ENCODE data around the gene THSD1. TPM values are rescaled to one million over a fixed set of nuclear protein-coding genes. Genes with fewer than 3 reads are reported as not detected.

Gene THSD1
- total RNA-seq, 2 donors from 2014 or later = 2.7 to 4.1 TPM

DNA sequence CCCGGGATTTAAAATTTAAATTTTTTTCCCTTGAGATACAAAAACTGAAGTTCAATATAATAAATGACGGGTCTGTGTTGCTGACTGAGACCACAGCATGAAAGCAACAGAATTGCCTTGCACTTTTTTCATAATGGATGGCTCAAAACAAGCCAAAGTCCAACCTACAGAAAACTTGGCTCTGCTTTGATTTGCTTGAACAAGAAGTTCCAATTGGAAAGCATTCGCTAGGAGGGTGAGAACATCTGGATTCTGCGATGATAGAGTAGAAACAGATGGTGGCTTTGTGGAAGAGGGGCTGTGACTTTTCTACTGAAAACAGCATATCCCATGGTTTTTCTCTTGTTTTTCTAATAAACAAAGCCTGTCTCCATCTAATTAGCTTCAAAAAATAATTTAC, 46.4 kb downstream of the THSD1 start:
- ATAC-seq (ENCODE audit: insufficient number of reproducible peaks, low FRiP score, low read depth) (no peak), DNase-seq (ENCODE audit: low spot score) (no peak)
- Histone ChIP-seq H3K36me3 (no peaks in the 10 kb centered on the region), H3K4me1 (ENCODE audit: control insufficient read depth in 1 of 2, low read depth in 2 of 2) (no peaks in the 10 kb centered on the region), H3K4me3 (no peak overlapping the region), H3K27ac (no peak overlapping the region), H3K27me3 (replicated peaks; ENCODE audit: insufficient read depth) (no peaks in the 10 kb centered on the region), H3K9me3 (no peaks in the 10 kb centered on the region)
- TF ChIP-seq, protein P1, sequence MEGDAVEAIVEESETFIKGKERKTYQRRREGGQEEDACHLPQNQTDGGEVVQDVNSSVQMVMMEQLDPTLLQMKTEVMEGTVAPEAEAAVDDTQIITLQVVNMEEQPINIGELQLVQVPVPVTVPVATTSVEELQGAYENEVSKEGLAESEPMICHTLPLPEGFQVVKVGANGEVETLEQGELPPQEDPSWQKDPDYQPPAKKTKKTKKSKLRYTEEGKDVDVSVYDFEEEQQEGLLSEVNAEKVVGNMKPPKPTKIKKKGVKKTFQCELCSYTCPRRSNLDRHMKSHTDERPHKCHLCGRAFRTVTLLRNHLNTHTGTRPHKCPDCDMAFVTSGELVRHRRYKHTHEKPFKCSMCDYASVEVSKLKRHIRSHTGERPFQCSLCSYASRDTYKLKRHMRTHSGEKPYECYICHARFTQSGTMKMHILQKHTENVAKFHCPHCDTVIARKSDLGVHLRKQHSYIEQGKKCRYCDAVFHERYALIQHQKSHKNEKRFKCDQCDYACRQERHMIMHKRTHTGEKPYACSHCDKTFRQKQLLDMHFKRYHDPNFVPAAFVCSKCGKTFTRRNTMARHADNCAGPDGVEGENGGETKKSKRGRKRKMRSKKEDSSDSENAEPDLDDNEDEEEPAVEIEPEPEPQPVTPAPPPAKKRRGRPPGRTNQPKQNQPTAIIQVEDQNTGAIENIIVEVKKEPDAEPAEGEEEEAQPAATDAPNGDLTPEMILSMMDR (IDR thresholded peaks at IDR 0.05) = no peak

DNA sequence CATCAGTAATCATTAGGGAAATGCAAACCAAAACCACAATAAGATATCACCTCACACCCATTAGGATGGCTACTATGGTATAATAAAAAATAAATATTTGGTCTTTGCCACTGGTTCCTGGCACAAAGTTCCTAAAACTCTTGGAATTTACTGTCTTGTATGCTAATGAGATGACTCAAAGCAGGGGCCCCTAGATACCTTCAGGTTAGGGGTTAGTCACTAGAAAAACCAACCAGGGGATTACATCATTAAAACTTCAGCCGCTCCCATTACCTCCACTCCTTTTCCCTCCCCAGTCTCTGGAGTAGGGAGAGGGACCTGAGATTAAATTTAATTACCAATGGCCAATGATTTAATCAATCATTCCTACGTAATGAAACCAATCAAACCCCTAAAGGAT, 49.6 kb downstream of the THSD1 start:
- no peaks in the 10 kb centered on the region for H3K9me3 ChIP-seq
- TF ChIP-seq, protein P1 (IDR thresholded peaks at IDR 0.05) = no peak
- H3K4me3 ChIP-seq = no peak overlapping the region
- no peaks in the 10 kb centered on the region for H3K36me3 ChIP-seq
- no peaks in the 10 kb centered on the region for H3K4me1 ChIP-seq (ENCODE audit: control insufficient read depth in 1 of 2, low read depth in 2 of 2)
- no peaks in the 10 kb centered on the region for H3K27me3 ChIP-seq (replicated peaks; ENCODE audit: insufficient read depth)
- no peak overlapping the region for H3K27ac ChIP-seq
- DNase-seq (ENCODE audit: low spot score) (no peak), ATAC-seq (ENCODE audit: insufficient number of reproducible peaks, low FRiP score, low read depth) (no peak)

DNA sequence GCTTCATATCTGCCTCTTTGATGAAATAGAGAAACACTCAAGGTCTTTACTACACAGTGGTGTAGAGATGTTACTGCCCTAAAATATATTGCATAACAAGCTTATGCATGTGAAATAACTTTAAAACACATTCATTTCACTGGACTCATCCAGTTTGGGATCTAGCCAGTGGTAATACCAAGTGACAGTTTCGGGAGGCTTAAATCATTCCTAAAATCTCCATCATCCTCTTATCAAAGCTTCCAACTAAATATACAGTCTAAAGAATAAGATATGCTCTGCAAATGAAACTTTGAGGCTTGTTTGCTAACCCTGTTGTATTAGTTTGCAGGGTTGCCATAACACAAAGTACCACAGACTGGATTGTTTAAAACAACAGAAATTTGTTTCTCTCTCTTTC, 52.8 kb downstream of the THSD1 start:
- no peaks in the 10 kb centered on the region for H3K27me3 ChIP-seq (replicated peaks; ENCODE audit: insufficient read depth)
- no peak overlapping the region for H3K27ac ChIP-seq
- H3K4me1 ChIP-seq (ENCODE audit: control insufficient read depth in 1 of 2, low read depth in 2 of 2) = no peaks in the 10 kb centered on the region
- no peak overlapping the region for H3K4me3 ChIP-seq
- TF ChIP-seq, protein P1 (IDR thresholded peaks at IDR 0.05) = no peak
- H3K36me3 ChIP-seq = no peaks in the 10 kb centered on the region
- ATAC-seq (ENCODE audit: insufficient number of reproducible peaks, low FRiP score, low read depth) = no peak
- no peak for DNase-seq (ENCODE audit: low spot score)
- no peaks in the 10 kb centered on the region for H3K9me3 ChIP-seq

DNA sequence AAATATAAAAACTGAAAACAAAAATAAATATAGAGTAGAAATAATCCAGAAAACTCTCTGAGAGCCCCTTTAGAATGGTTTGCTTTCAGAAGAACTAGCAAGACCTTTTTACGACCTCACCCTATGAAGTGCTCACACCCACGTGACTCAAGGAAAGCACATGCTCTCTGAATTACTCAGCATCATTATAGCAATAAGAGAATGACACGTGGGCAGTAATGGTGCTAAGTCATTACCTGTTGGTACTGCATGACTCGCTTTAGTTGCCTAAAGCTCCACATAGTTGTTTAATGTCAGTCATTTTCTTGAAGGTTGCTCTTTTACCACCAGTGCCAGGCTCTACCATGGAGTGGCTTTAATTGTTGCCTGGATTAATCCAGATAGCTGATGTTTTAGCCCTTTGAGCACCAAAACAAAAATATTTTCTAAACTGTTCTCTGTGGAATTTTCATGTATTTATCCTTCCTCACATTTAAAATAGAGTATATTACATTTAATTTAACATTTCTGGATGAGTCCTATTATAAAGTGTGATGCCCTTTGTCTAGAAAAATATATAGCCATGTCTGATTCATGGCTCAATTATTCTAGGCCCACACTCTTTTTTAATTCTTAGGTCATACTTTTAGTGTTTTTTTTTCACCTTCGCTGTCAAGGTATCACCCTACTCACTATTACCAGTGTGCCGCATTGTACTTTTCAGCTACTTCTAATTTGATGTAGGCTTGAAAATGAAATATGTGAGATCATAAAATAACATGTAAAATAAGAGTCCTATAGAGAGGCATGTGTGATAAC, 56.8 kb downstream of the THSD1 start:
- ATAC-seq (ENCODE audit: insufficient number of reproducible peaks, low FRiP score, low read depth) (no peak), DNase-seq (ENCODE audit: low spot score) (no peak)
- Histone ChIP-seq H3K4me1 (ENCODE audit: control insufficient read depth in 1 of 2, low read depth in 2 of 2) (no peaks in the 10 kb centered on the region), H3K27me3 (replicated peaks; ENCODE audit: insufficient read depth) (no peaks in the 10 kb centered on the region), H3K36me3 (no peaks in the 10 kb centered on the region), H3K9me3 (no peaks in the 10 kb centered on the region), H3K4me3 (no peak overlapping the region), H3K27ac (no peak overlapping the region)
- TF ChIP-seq, protein P1 (IDR thresholded peaks at IDR 0.05) = no peak

DNA sequence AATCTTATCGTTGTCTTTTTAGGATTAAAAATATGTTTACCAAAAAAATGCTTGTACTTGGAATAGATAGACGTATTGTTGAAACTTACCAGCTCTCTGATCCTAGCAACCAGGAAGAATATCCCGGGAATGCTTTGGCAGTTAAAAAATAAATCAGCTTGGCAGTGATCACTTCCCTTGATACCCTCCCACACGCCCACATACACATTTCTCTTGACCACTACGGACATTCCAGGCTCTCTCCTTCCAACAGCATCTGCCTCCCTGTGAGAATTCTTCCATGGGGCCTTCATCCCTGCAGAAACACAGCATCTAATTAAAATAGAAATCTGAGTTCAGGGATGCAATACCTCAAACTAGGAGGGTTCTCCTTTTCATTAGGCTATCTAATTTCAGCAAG, 57.9 kb downstream of the THSD1 start:
- Histone ChIP-seq H3K36me3 (no peaks in the 10 kb centered on the region), H3K27me3 (replicated peaks; ENCODE audit: insufficient read depth) (no peaks in the 10 kb centered on the region), H3K9me3 (no peaks in the 10 kb centered on the region), H3K4me1 (ENCODE audit: control insufficient read depth in 1 of 2, low read depth in 2 of 2) (no peaks in the 10 kb centered on the region), H3K4me3 (no peak overlapping the region), H3K27ac (no peak overlapping the region)
- DNase-seq (ENCODE audit: low spot score) (no peak), ATAC-seq (ENCODE audit: insufficient number of reproducible peaks, low FRiP score, low read depth) (no peak)
- TF ChIP-seq, protein P1 (IDR thresholded peaks at IDR 0.05) = no peak
